Lower leg skin (tissue), 3 donors: ENCODE data around the gene ZNF341.

ENCODE experiments used
- POLR2A ChIP-seq, 2 donors: fragments of 450-650 bp; IDR thresholded peaks; one replicate each; pipeline ENCODE4 v1.6.1; 2016 to 2017; ENCODE audit warnings: antibody characterized with exemption in 2 of 2, mild to moderate bottlenecking in 1 of 2, moderate library complexity in 1 of 2
- TF ChIP-seq, protein P1 (sequence below), 3 donors: fragments of 450-650 bp; IDR thresholded peaks; one replicate each; pipeline ENCODE4 v1.5.1; 2016; ENCODE audit warnings: antibody characterized with exemption in 3 of 3, mild to moderate bottlenecking in 3 of 3, moderate library complexity in 2 of 3

GRCh38 chr20:33716498-33716897 is 15.3 kb upstream of the ZNF341 start:
- TF ChIP-seq, protein P1, sequence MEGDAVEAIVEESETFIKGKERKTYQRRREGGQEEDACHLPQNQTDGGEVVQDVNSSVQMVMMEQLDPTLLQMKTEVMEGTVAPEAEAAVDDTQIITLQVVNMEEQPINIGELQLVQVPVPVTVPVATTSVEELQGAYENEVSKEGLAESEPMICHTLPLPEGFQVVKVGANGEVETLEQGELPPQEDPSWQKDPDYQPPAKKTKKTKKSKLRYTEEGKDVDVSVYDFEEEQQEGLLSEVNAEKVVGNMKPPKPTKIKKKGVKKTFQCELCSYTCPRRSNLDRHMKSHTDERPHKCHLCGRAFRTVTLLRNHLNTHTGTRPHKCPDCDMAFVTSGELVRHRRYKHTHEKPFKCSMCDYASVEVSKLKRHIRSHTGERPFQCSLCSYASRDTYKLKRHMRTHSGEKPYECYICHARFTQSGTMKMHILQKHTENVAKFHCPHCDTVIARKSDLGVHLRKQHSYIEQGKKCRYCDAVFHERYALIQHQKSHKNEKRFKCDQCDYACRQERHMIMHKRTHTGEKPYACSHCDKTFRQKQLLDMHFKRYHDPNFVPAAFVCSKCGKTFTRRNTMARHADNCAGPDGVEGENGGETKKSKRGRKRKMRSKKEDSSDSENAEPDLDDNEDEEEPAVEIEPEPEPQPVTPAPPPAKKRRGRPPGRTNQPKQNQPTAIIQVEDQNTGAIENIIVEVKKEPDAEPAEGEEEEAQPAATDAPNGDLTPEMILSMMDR (IDR thresholded peaks at IDR 0.05), result no peak
- no peak for TF ChIP-seq POLR2A (IDR thresholded peaks at IDR 0.05)
